Keratinocyte (primary cell): ENCODE measurements around the gene GLB1L2.

Source experiments
- EZH2 ChIP-seq: IDR thresholded peaks from one replicate; pipeline ENCODE4 v1.6.1; 2012; ENCODE audit warnings: inconsistent platforms, mild to moderate bottlenecking, low read length, moderate library complexity
- TF ChIP-seq, protein P1 (sequence below), 3 experiments: IDR thresholded peaks in 1 of 3; conservative IDR thresholded peaks in 1 of 3; optimal IDR thresholded peaks in 1 of 3; 2 replicates in 2 of 3; 3 replicates in 1 of 3; pipeline versions ENCODE3 to v1.5.1; 2011; ENCODE audit warnings: low read length in 3 of 3, mild to moderate bottlenecking in 3 of 3, moderate library complexity in 2 of 3, control low read depth in 1 of 3, inconsistent platforms in 1 of 3; ENCODE audit not compliant: insufficient read depth in 2 of 3; ENCODE audit errors: extremely low read depth in 1 of 3

DNA sequence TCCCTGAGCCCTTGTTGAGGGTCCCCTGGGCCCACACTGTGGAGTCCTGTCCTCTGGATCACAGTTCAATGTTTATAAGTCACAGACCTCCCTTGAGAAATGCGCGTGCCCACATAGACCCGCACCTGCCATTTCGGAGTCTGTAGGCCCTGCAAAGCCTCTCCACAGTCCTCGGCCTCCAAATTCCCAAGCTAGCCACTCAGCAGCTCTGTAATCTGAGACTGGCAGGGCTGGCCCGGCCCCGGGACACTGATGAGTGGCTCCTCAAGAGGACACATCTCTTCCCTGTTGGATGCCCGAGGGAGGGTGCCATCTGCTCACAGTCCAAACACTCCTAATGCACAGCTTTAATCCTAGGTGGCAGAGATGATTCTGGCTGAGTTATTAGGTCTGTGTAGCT lies 41.2 kb downstream of the GLB1L2 start:
- no peak for TF ChIP-seq EZH2
- TF ChIP-seq, protein P1, sequence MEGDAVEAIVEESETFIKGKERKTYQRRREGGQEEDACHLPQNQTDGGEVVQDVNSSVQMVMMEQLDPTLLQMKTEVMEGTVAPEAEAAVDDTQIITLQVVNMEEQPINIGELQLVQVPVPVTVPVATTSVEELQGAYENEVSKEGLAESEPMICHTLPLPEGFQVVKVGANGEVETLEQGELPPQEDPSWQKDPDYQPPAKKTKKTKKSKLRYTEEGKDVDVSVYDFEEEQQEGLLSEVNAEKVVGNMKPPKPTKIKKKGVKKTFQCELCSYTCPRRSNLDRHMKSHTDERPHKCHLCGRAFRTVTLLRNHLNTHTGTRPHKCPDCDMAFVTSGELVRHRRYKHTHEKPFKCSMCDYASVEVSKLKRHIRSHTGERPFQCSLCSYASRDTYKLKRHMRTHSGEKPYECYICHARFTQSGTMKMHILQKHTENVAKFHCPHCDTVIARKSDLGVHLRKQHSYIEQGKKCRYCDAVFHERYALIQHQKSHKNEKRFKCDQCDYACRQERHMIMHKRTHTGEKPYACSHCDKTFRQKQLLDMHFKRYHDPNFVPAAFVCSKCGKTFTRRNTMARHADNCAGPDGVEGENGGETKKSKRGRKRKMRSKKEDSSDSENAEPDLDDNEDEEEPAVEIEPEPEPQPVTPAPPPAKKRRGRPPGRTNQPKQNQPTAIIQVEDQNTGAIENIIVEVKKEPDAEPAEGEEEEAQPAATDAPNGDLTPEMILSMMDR (optimal IDR thresholded peaks at IDR 0.05 in 1 of 3, IDR thresholded peaks at IDR 0.05 in 1 of 3, conservative IDR thresholded peaks at IDR 0.05 in 1 of 3; ENCODE audit: extremely low read depth in 1 of 3, insufficient read depth in 2 of 3, low read length in 3 of 3) = no peak
